Measurements from ENCODE around the gene DBI.

DNA sequence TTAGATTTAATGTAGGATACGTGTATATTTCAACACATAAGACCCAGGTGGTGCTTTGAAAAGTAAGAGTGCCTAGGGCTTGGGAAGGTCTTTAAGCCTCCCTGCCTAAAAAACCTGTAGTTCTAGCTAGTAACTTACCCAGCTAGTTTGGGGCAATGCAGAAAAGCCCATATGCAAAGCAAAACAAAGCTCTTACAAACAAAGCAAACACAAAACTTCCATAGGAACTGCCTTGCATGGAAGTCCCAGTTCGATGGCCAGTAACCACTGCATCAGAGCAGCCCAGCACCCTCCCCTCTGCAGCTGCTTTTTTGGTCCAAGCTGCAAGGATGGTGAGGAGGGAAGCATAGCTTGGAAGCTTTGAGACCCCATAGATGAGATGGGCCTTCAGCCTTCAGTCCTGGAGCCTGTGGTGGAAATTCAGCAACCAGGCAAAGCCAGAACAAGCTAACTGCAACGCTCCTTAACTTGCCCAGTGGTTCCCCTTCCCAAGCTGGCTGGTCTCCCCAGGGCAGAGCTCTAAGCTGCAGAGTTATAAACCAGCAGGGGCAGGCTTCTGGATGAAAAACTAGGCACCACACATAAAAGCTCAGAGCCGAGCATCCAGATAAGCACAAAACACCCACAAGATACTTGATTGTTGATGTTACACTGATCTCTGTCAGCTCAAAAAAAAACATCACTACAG lies 16.3 kb upstream of the DBI start:
- TF ChIP-seq POLR2A (IDR thresholded peaks at IDR 0.05) = no peak
- TF ChIP-seq, protein P1, sequence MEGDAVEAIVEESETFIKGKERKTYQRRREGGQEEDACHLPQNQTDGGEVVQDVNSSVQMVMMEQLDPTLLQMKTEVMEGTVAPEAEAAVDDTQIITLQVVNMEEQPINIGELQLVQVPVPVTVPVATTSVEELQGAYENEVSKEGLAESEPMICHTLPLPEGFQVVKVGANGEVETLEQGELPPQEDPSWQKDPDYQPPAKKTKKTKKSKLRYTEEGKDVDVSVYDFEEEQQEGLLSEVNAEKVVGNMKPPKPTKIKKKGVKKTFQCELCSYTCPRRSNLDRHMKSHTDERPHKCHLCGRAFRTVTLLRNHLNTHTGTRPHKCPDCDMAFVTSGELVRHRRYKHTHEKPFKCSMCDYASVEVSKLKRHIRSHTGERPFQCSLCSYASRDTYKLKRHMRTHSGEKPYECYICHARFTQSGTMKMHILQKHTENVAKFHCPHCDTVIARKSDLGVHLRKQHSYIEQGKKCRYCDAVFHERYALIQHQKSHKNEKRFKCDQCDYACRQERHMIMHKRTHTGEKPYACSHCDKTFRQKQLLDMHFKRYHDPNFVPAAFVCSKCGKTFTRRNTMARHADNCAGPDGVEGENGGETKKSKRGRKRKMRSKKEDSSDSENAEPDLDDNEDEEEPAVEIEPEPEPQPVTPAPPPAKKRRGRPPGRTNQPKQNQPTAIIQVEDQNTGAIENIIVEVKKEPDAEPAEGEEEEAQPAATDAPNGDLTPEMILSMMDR (IDR thresholded peaks at IDR 0.05) = no peak

All from testis (tissue), 2 donors.